H1 (cell line): ENCODE measurements around the gene KCNJ3. TPM values are rescaled to one million over a fixed set of nuclear protein-coding genes. Genes with fewer than 3 reads are reported as not detected.

Source experiments
- CTCF ChIA-PET: fragments of 300-600 bp; sonication (Branson Sonifier 250); formaldehyde crosslinking; loops from one replicate; lab custom pipeline; 2021; ENCODE audit not compliant: partially characterized antibody; lab: Charles Lee
- POLR2A ChIA-PET: fragments of 300-600 bp; sonication (Branson Sonifier 250); formaldehyde crosslinking; loops from one replicate; lab custom pipeline; 2021; ENCODE audit warnings: inconsistent platforms; ENCODE audit not compliant: partially characterized antibody; lab: Charles Lee
- DNase-seq, 2 experiments: peaks; one replicate each; pipeline versions ENCODE4 v3.0.0 to v3.0.0-alpha.2; 2010 to 2022; ENCODE audit warnings: low spot score in 2 of 2, low read depth in 1 of 2, mixed read lengths in 1 of 2
- FAIRE-seq: peaks from 2 replicates; lab custom pipeline; 2011; peaks lifted over from hg19 to GRCh38; lab: Jason Lieb, UNC
- H2AFZ ChIP-seq: 2 replicates; pipeline ENCODE4 v1.8.1; 2012; ENCODE audit warnings: low read length, inconsistent platforms
- H2AK5ac ChIP-seq: 2 replicates; pipeline ENCODE4 v1.6.1; 2013; ENCODE audit warnings: low read depth, low read length
- H2BK120ac ChIP-seq: replicated peaks from 2 replicates; pipeline ENCODE3; 2013; ENCODE audit warnings: low read depth, low read length, inconsistent platforms
- H2BK12ac ChIP-seq: 2 replicates; pipeline ENCODE4 v1.6.1; 2013; ENCODE audit warnings: low read depth, low read length
- H2BK15ac ChIP-seq: 2 replicates; pipeline ENCODE4 v1.6.1; 2013; ENCODE audit warnings: low read length
- H2BK20ac ChIP-seq: 2 replicates; pipeline ENCODE4 v1.6.1; 2013; ENCODE audit warnings: low read length
- H2BK5ac ChIP-seq: 2 replicates; pipeline ENCODE4 v1.6.1; 2013; ENCODE audit warnings: low read depth, low read length
- H3K14ac ChIP-seq: 2 replicates; pipeline ENCODE4 v1.6.1; 2013; ENCODE audit warnings: inconsistent platforms; ENCODE audit not compliant: insufficient read length
- H3K18ac ChIP-seq: 2 replicates; pipeline ENCODE4 v1.6.1; 2013; ENCODE audit warnings: low read length; ENCODE audit errors: extremely low read depth
- H3K23ac ChIP-seq: 2 replicates; pipeline ENCODE4 v1.6.1; 2013; ENCODE audit warnings: inconsistent platforms; ENCODE audit not compliant: insufficient read length
- H3K23me2 ChIP-seq: 2 replicates; pipeline ENCODE4 v1.6.1; 2013; ENCODE audit warnings: low read depth, low read length
- H3K27ac ChIP-seq: 2 replicates; pipeline ENCODE4 v1.6.1; 2011; ENCODE audit warnings: low read depth, low read length, inconsistent platforms
- H3K27me3 ChIP-seq, 4 experiments: replicated peaks in 1 of 4; 1 replicate in 1 of 4; 2 replicates in 3 of 4; pipeline versions ENCODE4 v1.6.1 to v1.8.1; 2011 to 2013; ENCODE audit warnings: low read length in 3 of 4, mild to moderate bottlenecking in 3 of 4, inconsistent platforms in 2 of 4, mixed read lengths in 2 of 4, moderate library complexity in 1 of 4; ENCODE audit not compliant: control insufficient read depth in 3 of 4, insufficient read depth in 3 of 4; ENCODE audit errors: extremely low read depth in 1 of 4
- H3K36me3 ChIP-seq, 4 experiments: 2 replicates each; pipeline versions ENCODE4 v1.6.1 to v1.8.1; 2011 to 2013; ENCODE audit warnings: mild to moderate bottlenecking in 4 of 4, low read length in 3 of 4, moderate library complexity in 2 of 4, control low read depth in 1 of 4, inconsistent platforms in 1 of 4; ENCODE audit not compliant: insufficient read depth in 4 of 4, control insufficient read depth in 2 of 4
- H3K4ac ChIP-seq: replicated peaks from 2 replicates; pipeline ENCODE3; 2013; ENCODE audit warnings: low read length, low read depth, mixed read lengths, inconsistent platforms; ENCODE audit not compliant: insufficient read length
- H3K4me1 ChIP-seq, 4 experiments: replicated peaks in 1 of 4; 1 replicate in 1 of 4; 2 replicates in 3 of 4; pipeline versions ENCODE4 v1.6.1 to v1.8.1; 2011 to 2013; ENCODE audit warnings: low read length in 3 of 4, inconsistent platforms in 2 of 4, mixed read lengths in 1 of 4; ENCODE audit not compliant: insufficient read depth in 4 of 4, control insufficient read depth in 3 of 4
- H3K4me2 ChIP-seq, 2 experiments: 2 replicates each; pipeline versions ENCODE4 v1.6.1 to v1.8.1; 2011 to 2013; ENCODE audit warnings: low read depth in 2 of 2, low read length in 2 of 2, control low read depth in 1 of 2, inconsistent platforms in 1 of 2, mild to moderate bottlenecking in 1 of 2; ENCODE audit not compliant: insufficient read depth in 1 of 2
- H3K4me3 ChIP-seq, 4 experiments: fragments of 200-600, 300-600 bp in 1 of 4; sonication (generic), shearing (Covaris generic), sonication (Bioruptor Twin) in 1 of 4; 2 replicates each; pipeline versions ENCODE4 v1.5.1 to v1.8.1; 2011 to 2016; ENCODE audit warnings: low read length in 4 of 4, low read depth in 3 of 4, control low read depth in 2 of 4, inconsistent platforms in 2 of 4, mild to moderate bottlenecking in 2 of 4, mixed read lengths in 1 of 4, moderate library complexity in 1 of 4; ENCODE audit not compliant: insufficient read depth in 2 of 4; ENCODE audit errors: extremely low read depth in 1 of 4
- H3K56ac ChIP-seq: replicated peaks from 2 replicates; pipeline ENCODE3; 2013; ENCODE audit warnings: low read depth, mild to moderate bottlenecking, mixed read lengths, low read length, inconsistent platforms; ENCODE audit not compliant: insufficient read length
- H3K79me1 ChIP-seq: 2 replicates; pipeline ENCODE4 v1.6.1; 2013; ENCODE audit warnings: low read depth, low read length, control low read depth
- H3K79me2 ChIP-seq, 2 experiments: 2 replicates each; pipeline versions ENCODE4 v1.6.1 to v1.8.1; 2012 to 2013; ENCODE audit warnings: low read length in 2 of 2, mild to moderate bottlenecking in 2 of 2, inconsistent platforms in 1 of 2; ENCODE audit not compliant: insufficient read depth in 2 of 2, control insufficient read depth in 1 of 2
- H3K9ac ChIP-seq, 4 experiments: replicated peaks in 1 of 4; 1 replicate in 1 of 4; 2 replicates in 3 of 4; pipeline versions ENCODE4 v1.6.1 to v1.8.1; 2011 to 2013; ENCODE audit warnings: low read depth in 3 of 4, low read length in 3 of 4, control low read depth in 2 of 4, mild to moderate bottlenecking in 2 of 4, moderate library complexity in 2 of 4, inconsistent platforms in 1 of 4; ENCODE audit errors: extremely low read depth in 1 of 4
- H3K9me3 ChIP-seq, 2 experiments: 2 replicates each; pipeline versions ENCODE4 v1.6.1 to v1.8.1; 2012 to 2013; ENCODE audit warnings: mild to moderate bottlenecking in 2 of 2, moderate library complexity in 2 of 2, control low read depth in 1 of 2, inconsistent platforms in 1 of 2, low read depth in 1 of 2, low read length in 1 of 2, mixed read lengths in 1 of 2; ENCODE audit not compliant: insufficient read depth in 2 of 2
- H4K20me1 ChIP-seq, 2 experiments: replicated peaks in 1 of 2; 2 replicates each; pipeline versions ENCODE3 to v1.8.1; 2011 to 2013; ENCODE audit warnings: inconsistent platforms in 2 of 2, low read length in 2 of 2, mild to moderate bottlenecking in 1 of 2; ENCODE audit not compliant: insufficient read depth in 2 of 2, control insufficient read depth in 1 of 2
- H4K5ac ChIP-seq: 2 replicates; pipeline ENCODE4 v1.6.1; 2013; ENCODE audit warnings: low read length, low read depth, mixed read lengths, inconsistent platforms; ENCODE audit not compliant: insufficient read length
- H4K8ac ChIP-seq: 2 replicates; pipeline ENCODE4 v1.8.0; 2013; ENCODE audit warnings: mild to moderate bottlenecking, moderate library complexity, low read length, inconsistent platforms; ENCODE audit not compliant: insufficient read depth; ENCODE audit errors: extremely low read depth
- H4K91ac ChIP-seq: replicated peaks from 2 replicates; pipeline ENCODE3; 2013; ENCODE audit warnings: low read length, mixed read lengths, inconsistent platforms; ENCODE audit not compliant: insufficient read length
- NANOG ChIP-seq: IDR thresholded peaks from 2 replicates; pipeline ENCODE4 v1.6.1; 2011; ENCODE audit warnings: low read length, low read depth, mild to moderate bottlenecking, inconsistent platforms; ENCODE audit not compliant: insufficient read depth, poor library complexity, severe bottlenecking
- RNF2 ChIP-seq: fragments of 200-900, 300-1000 bp; sonication (generic); IDR thresholded peaks from 2 replicates; pipeline ENCODE4 v1.7.1; 2016; ENCODE audit warnings: borderline replicate concordance, low read depth, mild to moderate bottlenecking, antibody characterized with exemption, low read length; ENCODE audit not compliant: poor library complexity, severe bottlenecking; ENCODE audit errors: missing control alignments
- YY1 ChIP-seq: IDR thresholded peaks from 2 replicates; pipeline ENCODE4 v1.6.1; 2011; ENCODE audit warnings: low read depth, mild to moderate bottlenecking, low read length
- WGBS, 2 experiments: shearing (Covaris generic) in 1 of 2; methylation state at CpG; one replicate each; pipeline versions ENCODE4 v1.1.6 to v1.1.7; 2013 to 2015; ENCODE audit warnings: low lambda C conversion rate in 2 of 2, mixed read lengths in 2 of 2, inconsistent platforms in 1 of 2, low coverage in 1 of 2, missing lambda C conversion rate in 1 of 2; ENCODE audit not compliant: insufficient replicate concordance in 2 of 2, insufficient coverage in 1 of 2, insufficient read length in 1 of 2; ENCODE audit errors: extremely low coverage in 1 of 2, missing lambda C conversion rate in 1 of 2; 5-methylcytosine and 5-hydroxymethylcytosine counted together
- polyA plus RNA-seq, 7 experiments: library from polyadenylated mRNA; depleted of rRNA in 3 of 7; stranded (reverse) in 5 of 7; unstranded in 2 of 7; fragments of >200 nt in 5 of 7; fragments of 200-250 nt in 2 of 7; gene quantifications; 1 replicate in 5 of 7; 2 replicates in 1 of 7; 4 replicates in 1 of 7; pipeline versions ENCODE4 v1.2.1 to v1.2.3, GENCODE V29; 2011 to 2013; ENCODE audit warnings: missing spikeins in 2 of 7, mixed read lengths in 2 of 7
- total RNA-seq: library from RNA; stranded (reverse); fragmentation: NEBNext Ultra II Directional; extraction: Animal tissue kit (Norgen Biotek cat#: 25700); gene quantifications from 2 replicates; pipeline ENCODE4 v1.2.1, GENCODE V29; 2021

Gene KCNJ3
- total and polyA plus RNA-seq, 2 of the 8 experiments (the other 6 are each of a cell fraction or from before 2014, with no cell fraction given) = 0.11 to 0.50 TPM

DNA sequence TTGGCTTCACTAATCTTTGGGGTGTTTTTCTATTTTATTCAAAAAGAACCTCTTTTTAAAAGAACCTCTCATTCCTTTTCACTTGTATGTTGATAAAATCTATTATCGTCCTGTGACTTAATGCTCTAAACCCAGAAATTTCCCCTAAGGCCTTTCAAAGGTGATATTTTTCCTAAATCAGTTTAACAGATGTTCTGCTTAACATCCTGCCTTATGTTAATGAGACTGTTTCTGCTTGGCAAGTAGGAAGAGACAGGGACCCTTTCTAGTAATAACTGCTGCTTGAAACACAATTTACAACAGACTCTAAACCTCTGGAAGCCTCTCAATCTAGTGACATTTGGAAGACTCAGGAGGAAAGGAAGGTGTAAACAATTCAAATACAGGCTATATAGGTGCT, 128.8 kb downstream of the KCNJ3 start:
- Histone ChIP-seq H3K23me2 (no peaks in the 10 kb centered on the region), H2BK120ac (no peak overlapping the region), H3K56ac (no peak overlapping the region), H3K79me2 (no peaks in the 10 kb centered on the region), H2BK15ac (no peak overlapping the region), H2BK20ac (no peak overlapping the region), H3K27ac (no peak overlapping the region), H3K18ac (no peak overlapping the region), H2BK12ac (no peak overlapping the region), H3K79me1 (no peaks in the 10 kb centered on the region), H3K9ac (no peak overlapping the region), H4K91ac (no peak overlapping the region), H3K36me3 (no peaks in the 10 kb centered on the region), H3K27me3 (no peaks in the 10 kb centered on the region), H3K4me2 (no peak overlapping the region), H3K9me3 (no peaks in the 10 kb centered on the region), H3K14ac (no peak overlapping the region), H3K4me1 (no peaks in the 10 kb centered on the region), H2BK5ac (no peak overlapping the region), H4K5ac (no peak overlapping the region), H4K20me1 (no peaks in the 10 kb centered on the region), H3K4me3 (no peak overlapping the region), H2AK5ac (no peak overlapping the region), H3K23ac (no peak overlapping the region), H4K8ac (no peak overlapping the region), H2AFZ (no peak overlapping the region), H3K4ac (no peak overlapping the region)
- FAIRE-seq = no peak
- 96% methylated on average over 1 of the region's 1 CpG; no CpG with 5 or more reads in 1 of the 2 experiments for WGBS, 2 experiments
- DNase-seq = no peak
- ChIA-PET POLR2A (no interaction called here), CTCF (interaction anchor here (0.6 kb wide), 1 partner anchor 239 kb away, joined by 3 read pairs; no protein-coding TSS in a partner anchor)
- TF ChIP-seq NANOG = no peak
- TF ChIP-seq YY1 = no peak
- no peak for TF ChIP-seq RNF2
